H1 (cell line): ENCODE results near the gene TOMM34. TPM values are rescaled to one million over a fixed set of nuclear protein-coding genes. Genes with fewer than 3 reads are reported as not detected.

Source experiments
- BCL11A ChIP-seq, 2 experiments: IDR thresholded peaks; one replicate each; pipeline ENCODE4 v1.6.1; 2011; ENCODE audit warnings: low read depth in 2 of 2, low read length in 2 of 2, mild to moderate bottlenecking in 2 of 2
- CHD7 ChIP-seq: fragments of 300-600 bp; sonication (generic); IDR thresholded peaks from 2 replicates; pipeline ENCODE4 v1.7.1; 2012; ENCODE audit warnings: low read length, moderate library complexity, mild to moderate bottlenecking, inconsistent platforms; ENCODE audit not compliant: insufficient replicate concordance
- EP300 ChIP-seq, 2 experiments: IDR thresholded peaks; 1 replicate in 1 of 2; 2 replicates in 1 of 2; pipeline ENCODE4 v1.6.1; 2011 to 2012; ENCODE audit warnings: low read depth in 2 of 2, low read length in 2 of 2, mild to moderate bottlenecking in 2 of 2, borderline replicate concordance in 1 of 2, inconsistent platforms in 1 of 2, moderate library complexity in 1 of 2
- polyA plus RNA-seq, 7 experiments: library from polyadenylated mRNA; depleted of rRNA in 3 of 7; stranded (reverse) in 5 of 7; unstranded in 2 of 7; fragments of >200 nt in 5 of 7; fragments of 200-250 nt in 2 of 7; gene quantifications; 1 replicate in 5 of 7; 2 replicates in 1 of 7; 4 replicates in 1 of 7; pipeline versions ENCODE4 v1.2.1 to v1.2.3, GENCODE V29; 2011 to 2013; ENCODE audit warnings: missing spikeins in 2 of 7, mixed read lengths in 2 of 7
- total RNA-seq: library from RNA; stranded (reverse); fragmentation: NEBNext Ultra II Directional; extraction: Animal tissue kit (Norgen Biotek cat#: 25700); gene quantifications from 2 replicates; pipeline ENCODE4 v1.2.1, GENCODE V29; 2021

Gene TOMM34
- total and polyA plus RNA-seq, 2 of the 8 experiments (the other 6 are each of a cell fraction or from before 2014, with no cell fraction given), result 32.1 to 35.1 TPM

GRCh38 chr20:44932916-44933315 lies 27.3 kb downstream of the TOMM34 start (continued):
- TF ChIP-seq CHD7, result no peak
- TF ChIP-seq BCL11A (IDR thresholded peaks at IDR 0.05; ENCODE audit: low read depth in 2 of 2, low read length in 2 of 2), result no peak
- no peak for TF ChIP-seq EP300 (IDR thresholded peaks at IDR 0.05; ENCODE audit: borderline replicate concordance in 1 of 2, low read depth in 2 of 2, low read length in 2 of 2)
